Ureter (tissue), 1 donor: Measurements from ENCODE around the gene CHPT1. TPM values are rescaled to one million over a fixed set of nuclear protein-coding genes. Genes with fewer than 3 reads are reported as not detected.

ENCODE experiments used
- DNase-seq: peaks from one replicate; pipeline ENCODE4 v3.0.0-alpha.2; 2020; ENCODE audit warnings: low spot score
- total RNA-seq: library from RNA; stranded (reverse); gene quantifications from one replicate; pipeline ENCODE4 v1.2.4, GENCODE V29; 2023
- donor health status: DM: yes; HTN: yes; CAD: no.

The CHPT1 gene
- total RNA-seq, 1 donor from 2014 or later, result 49.9 TPM

- no peak for DNase-seq
Observed at GRCh38 chr12:101763246-101763931, 65.9 kb downstream of the CHPT1 start.

- DNase-seq, result no peak
Observed at GRCh38 chr12:101764051-101764792, 66.8 kb downstream of the CHPT1 start.

GRCh38 chr12:101767537-101767936, 70.1 kb downstream of the CHPT1 start:
- DNase-seq, result no peak

- no peak for DNase-seq
Observed at GRCh38 chr12:101768781-101769180, 71.3 kb downstream of the CHPT1 start.

GRCh38 chr12:101769865-101770264, 72.4 kb downstream of the CHPT1 start:
- DNase-seq, result no peak

GRCh38 chr12:101772012-101772775, 74.8 kb downstream of the CHPT1 start:
- no peak for DNase-seq

GRCh38 chr12:101773650-101774162, 76.3 kb downstream of the CHPT1 start:
- peak; percentile 65 for DNase-seq

GRCh38 chr12:101775816-101776215, 78.4 kb downstream of the CHPT1 start:
- DNase-seq, result no peak

GRCh38 chr12:101777485-101777884, 80.0 kb downstream of the CHPT1 start:
- DNase-seq, result no peak

GRCh38 chr12:101777978-101778377, 80.5 kb downstream of the CHPT1 start:
- DNase-seq, result no peak

Other genes with a start within 250 kb of the CHPT1 start
- not detected for gene SPIC, start 222.3 kb upstream of the CHPT1 start, total RNA-seq
- 1.6 TPM for gene MYBPC1, start 102.7 kb upstream of the CHPT1 start, total RNA-seq
- not detected for gene SYCP3, start 41.8 kb downstream of the CHPT1 start, total RNA-seq
- 57.0 TPM for gene GNPTAB, start 133.3 kb downstream of the CHPT1 start, total RNA-seq
- 16.4 TPM for gene DRAM1, start 179.9 kb downstream of the CHPT1 start, total RNA-seq